ENCODE measurements around the gene SLC51A.

The SLC51A gene

GRCh38 chr3:196218155-196218712 lies 1.9 kb downstream of the SLC51A start:
- no peak overlapping the region for H2BK5ac ChIP-seq (ENCODE audit: low read length)
- H2BK15ac ChIP-seq (ENCODE audit: low read length) = no peak overlapping the region
- no peak overlapping the region for H4K91ac ChIP-seq (ENCODE audit: low read depth, low read length, poor library complexity)

GRCh38 chr3:196219194-196219969 lies 3.0 kb downstream of the SLC51A start:
- H3K4me2 ChIP-seq (ENCODE audit: insufficient read depth, low read length, poor library complexity, severe bottlenecking) = no peak overlapping the region

More at GRCh38 chr3:196218155-196218712, 1.9 kb downstream of the SLC51A start:
- H3K9ac ChIP-seq (ENCODE audit: low read depth, low read length, poor library complexity) = no peak overlapping the region
- no peak overlapping the region for H3K23ac ChIP-seq (ENCODE audit: low read depth, low read length, poor library complexity)
- peak overlapping the region; percentile 90 for H2BK120ac ChIP-seq (ENCODE audit: low read depth, low read length)
- no peaks in the 10 kb centered on the region for H3K36me3 ChIP-seq (replicated peaks in 1 of 2; ENCODE audit: control insufficient read depth in 2 of 2, insufficient read depth in 2 of 2, low read length in 2 of 2)
- DNase-seq (ENCODE audit: low spot score) = no peak
- H3K4me2 ChIP-seq (ENCODE audit: insufficient read depth, low read length, poor library complexity, severe bottlenecking) = no peak overlapping the region
- no peak overlapping the region for H3K27ac ChIP-seq (replicated peaks; ENCODE audit: low read length)
- H3K4ac ChIP-seq (ENCODE audit: low read length) = no peak overlapping the region
- H2AK5ac ChIP-seq (ENCODE audit: low read depth, low read length) = no peak overlapping the region
- H3K27me3 ChIP-seq (ENCODE audit: control insufficient read depth in 3 of 3, insufficient read depth in 3 of 3, low read depth in 1 of 3, low read length in 3 of 3) = peaks cover 0 to 8% (median 0%) of the 10 kb centered on the region in 3 experiments
- peaks cover 11 to 25% of the 10 kb centered on the region in 2 donors for H3K4me1 ChIP-seq (ENCODE audit: control insufficient read depth in 2 of 2, insufficient read depth in 1 of 2, low read depth in 1 of 2, low read length in 2 of 2)
- no peak overlapping the region for H3K14ac ChIP-seq (ENCODE audit: low read length)
- H2BK12ac ChIP-seq (ENCODE audit: low read length) = no peak overlapping the region
- no CpG with 5 or more reads among the region's 13 CpGs for WGBS, 2 donors (ENCODE audit: extremely low coverage in 2 of 2, insufficient read length in 2 of 2, insufficient replicate concordance in 1 of 2)
- H2AFZ ChIP-seq (ENCODE audit: low read length) = no peak overlapping the region
- no peak overlapping the region for H3K4me3 ChIP-seq (ENCODE audit: low read length in 2 of 2)
- no peak overlapping the region for H4K8ac ChIP-seq (ENCODE audit: low read depth, low read length)
- H3K9me3 ChIP-seq (replicated peaks in 1 of 2; ENCODE audit: control insufficient read depth in 2 of 2, insufficient read depth in 1 of 2, low read depth in 1 of 2, low read length in 2 of 2) = no peaks in the 10 kb centered on the region
- H3K79me1 ChIP-seq (ENCODE audit: low read depth, low read length) = no peaks in the 10 kb centered on the region
- H3K18ac ChIP-seq (ENCODE audit: low read length) = no peak overlapping the region

GRCh38 chr3:196219970-196220311 lies 3.6 kb downstream of the SLC51A start:
- peak overlapping the region; percentile 97 for H2AFZ ChIP-seq (ENCODE audit: low read length)
- no CpG with 5 or more reads among the region's 19 CpGs for WGBS, 2 donors (ENCODE audit: extremely low coverage in 2 of 2, insufficient read length in 2 of 2, insufficient replicate concordance in 1 of 2)
- peak overlapping the region; percentile 31 for H3K14ac ChIP-seq (ENCODE audit: low read length)

More at GRCh38 chr3:196219194-196219969, 3.0 kb downstream of the SLC51A start:
- H3K18ac ChIP-seq (ENCODE audit: low read length) = peak overlapping the region; percentile 63
- H2AFZ ChIP-seq (ENCODE audit: low read length) = peak overlapping the region; percentile 97
- no peak overlapping the region for H4K91ac ChIP-seq (ENCODE audit: low read depth, low read length, poor library complexity)
- H4K8ac ChIP-seq (ENCODE audit: low read depth, low read length) = no peak overlapping the region
- no peak overlapping the region for H3K9ac ChIP-seq (ENCODE audit: low read depth, low read length, poor library complexity)
- H3K36me3 ChIP-seq (replicated peaks in 1 of 2; ENCODE audit: control insufficient read depth in 2 of 2, insufficient read depth in 2 of 2, low read length in 2 of 2) = no peaks in the 10 kb centered on the region
- no peak overlapping the region for H3K23ac ChIP-seq (ENCODE audit: low read depth, low read length, poor library complexity)
- H3K4ac ChIP-seq (ENCODE audit: low read length) = no peak overlapping the region
- H3K79me1 ChIP-seq (ENCODE audit: low read depth, low read length) = no peaks in the 10 kb centered on the region
- DNase-seq (ENCODE audit: low spot score) = no peak
- peaks cover 11 to 25% of the 10 kb centered on the region in 2 donors for H3K4me1 ChIP-seq (ENCODE audit: control insufficient read depth in 2 of 2, insufficient read depth in 1 of 2, low read depth in 1 of 2, low read length in 2 of 2)
- peaks cover 0 to 8% (median 0%) of the 10 kb centered on the region in 3 experiments for H3K27me3 ChIP-seq (ENCODE audit: control insufficient read depth in 3 of 3, insufficient read depth in 3 of 3, low read depth in 1 of 3, low read length in 3 of 3)
- H3K4me3 ChIP-seq (ENCODE audit: low read length in 2 of 2) = peak overlapping the region in 1 of 2 donors; percentile 33
- no CpG with 5 or more reads among the region's 19 CpGs for WGBS, 2 donors (ENCODE audit: extremely low coverage in 2 of 2, insufficient read length in 2 of 2, insufficient replicate concordance in 1 of 2)
- H3K14ac ChIP-seq (ENCODE audit: low read length) = no peak overlapping the region
- no peak overlapping the region for H2BK120ac ChIP-seq (ENCODE audit: low read depth, low read length)
- no peak overlapping the region for H2BK12ac ChIP-seq (ENCODE audit: low read length)
- H3K27ac ChIP-seq (replicated peaks; ENCODE audit: low read length) = no peak overlapping the region
- no peak overlapping the region for H2BK5ac ChIP-seq (ENCODE audit: low read length)
- H3K9me3 ChIP-seq (replicated peaks in 1 of 2; ENCODE audit: control insufficient read depth in 2 of 2, insufficient read depth in 1 of 2, low read depth in 1 of 2, low read length in 2 of 2) = no peaks in the 10 kb centered on the region
- H2BK15ac ChIP-seq (ENCODE audit: low read length) = no peak overlapping the region
- H2AK5ac ChIP-seq (ENCODE audit: low read depth, low read length) = no peak overlapping the region

DNA sequence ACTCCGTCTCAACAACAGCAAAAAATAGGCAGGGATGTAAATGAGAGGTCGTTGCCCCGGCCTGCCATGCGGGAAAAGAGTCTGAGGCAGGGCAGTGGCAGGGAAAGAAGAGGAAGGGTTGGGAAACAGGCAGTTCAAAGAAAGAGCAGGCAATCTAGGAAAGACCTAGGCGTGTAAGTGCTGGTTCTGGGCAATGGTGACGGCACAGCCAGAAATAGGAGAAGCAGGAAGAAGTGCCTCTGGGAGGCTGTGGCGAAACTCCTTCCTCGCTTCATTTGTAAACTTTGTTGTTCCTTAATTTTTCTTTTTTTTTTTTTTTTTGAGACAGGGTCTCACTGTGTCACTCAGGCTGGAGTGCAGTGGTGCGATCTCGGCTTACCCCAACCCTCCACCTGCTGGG lies 4.3 kb downstream of the SLC51A start:
- H3K23ac ChIP-seq (ENCODE audit: low read depth, low read length, poor library complexity) = no peak overlapping the region
- no peak overlapping the region for H3K4me3 ChIP-seq (ENCODE audit: low read length in 2 of 2)
- H3K14ac ChIP-seq (ENCODE audit: low read length) = no peak overlapping the region
- no peak overlapping the region for H2BK15ac ChIP-seq (ENCODE audit: low read length)
- no peak overlapping the region for H2BK5ac ChIP-seq (ENCODE audit: low read length)
- H2AK5ac ChIP-seq (ENCODE audit: low read depth, low read length) = no peak overlapping the region
- H3K18ac ChIP-seq (ENCODE audit: low read length) = no peak overlapping the region
- no peak for DNase-seq (ENCODE audit: low spot score)
- H2BK120ac ChIP-seq (ENCODE audit: low read depth, low read length) = no peak overlapping the region
- H3K27me3 ChIP-seq (ENCODE audit: control insufficient read depth in 3 of 3, insufficient read depth in 3 of 3, low read depth in 1 of 3, low read length in 3 of 3) = peaks cover 0 to 8% (median 0%) of the 10 kb centered on the region in 3 experiments
- no peak overlapping the region for H4K8ac ChIP-seq (ENCODE audit: low read depth, low read length)
- H2AFZ ChIP-seq (ENCODE audit: low read length) = no peak overlapping the region
- H3K9me3 ChIP-seq (replicated peaks in 1 of 2; ENCODE audit: control insufficient read depth in 2 of 2, insufficient read depth in 1 of 2, low read depth in 1 of 2, low read length in 2 of 2) = no peaks in the 10 kb centered on the region
- H3K9ac ChIP-seq (ENCODE audit: low read depth, low read length, poor library complexity) = no peak overlapping the region
- H3K4ac ChIP-seq (ENCODE audit: low read length) = no peak overlapping the region
- WGBS, 2 donors (ENCODE audit: extremely low coverage in 2 of 2, insufficient read length in 2 of 2, insufficient replicate concordance in 1 of 2) = no CpG with 5 or more reads among the region's 10 CpGs
- H3K27ac ChIP-seq (replicated peaks; ENCODE audit: low read length) = no peak overlapping the region
- no peak overlapping the region for H3K4me2 ChIP-seq (ENCODE audit: insufficient read depth, low read length, poor library complexity, severe bottlenecking)
- H3K79me1 ChIP-seq (ENCODE audit: low read depth, low read length) = no peaks in the 10 kb centered on the region
- no peak overlapping the region for H2BK12ac ChIP-seq (ENCODE audit: low read length)
- H3K4me1 ChIP-seq (ENCODE audit: control insufficient read depth in 2 of 2, insufficient read depth in 1 of 2, low read depth in 1 of 2, low read length in 2 of 2) = peaks cover 9 to 15% of the 10 kb centered on the region in 2 donors
- H3K36me3 ChIP-seq (replicated peaks in 1 of 2; ENCODE audit: control insufficient read depth in 2 of 2, insufficient read depth in 2 of 2, low read length in 2 of 2) = no peaks in the 10 kb centered on the region
- H4K91ac ChIP-seq (ENCODE audit: low read depth, low read length, poor library complexity) = no peak overlapping the region

More at GRCh38 chr3:196219970-196220311, 3.6 kb downstream of the SLC51A start:
- Histone ChIP-seq H3K36me3 (replicated peaks in 1 of 2; ENCODE audit: control insufficient read depth in 2 of 2, insufficient read depth in 2 of 2, low read length in 2 of 2) (no peaks in the 10 kb centered on the region), H2AK5ac (ENCODE audit: low read depth, low read length) (no peak overlapping the region), H3K79me1 (ENCODE audit: low read depth, low read length) (no peaks in the 10 kb centered on the region), H3K4ac (ENCODE audit: low read length) (no peak overlapping the region), H3K18ac (ENCODE audit: low read length) (peak overlapping the region; percentile 42), H2BK120ac (ENCODE audit: low read depth, low read length) (no peak overlapping the region), H2BK12ac (ENCODE audit: low read length) (no peak overlapping the region), H3K9ac (ENCODE audit: low read depth, low read length, poor library complexity) (no peak overlapping the region), H3K4me2 (ENCODE audit: insufficient read depth, low read length, poor library complexity, severe bottlenecking) (no peak overlapping the region), H2BK5ac (ENCODE audit: low read length) (no peak overlapping the region), H4K8ac (ENCODE audit: low read depth, low read length) (no peak overlapping the region), H3K23ac (ENCODE audit: low read depth, low read length, poor library complexity) (no peak overlapping the region), H3K4me3 (ENCODE audit: low read length in 2 of 2) (no peak overlapping the region), H4K91ac (ENCODE audit: low read depth, low read length, poor library complexity) (no peak overlapping the region), H2BK15ac (ENCODE audit: low read length) (no peak overlapping the region), H3K27ac (replicated peaks; ENCODE audit: low read length) (no peak overlapping the region), H3K4me1 (ENCODE audit: control insufficient read depth in 2 of 2, insufficient read depth in 1 of 2, low read depth in 1 of 2, low read length in 2 of 2) (peaks cover 11 to 21% of the 10 kb centered on the region in 2 donors), H3K9me3 (replicated peaks in 1 of 2; ENCODE audit: control insufficient read depth in 2 of 2, insufficient read depth in 1 of 2, low read depth in 1 of 2, low read length in 2 of 2) (no peaks in the 10 kb centered on the region), H3K27me3 (ENCODE audit: control insufficient read depth in 3 of 3, insufficient read depth in 3 of 3, low read depth in 1 of 3, low read length in 3 of 3) (peaks cover 0 to 8% (median 0%) of the 10 kb centered on the region in 3 experiments)
- no peak for DNase-seq (ENCODE audit: low spot score)
